ENCODE measurements around the gene KCTD12.

- TF ChIP-seq CTCF (IDR thresholded peaks at IDR 0.05) (no peak), POLR2A (IDR thresholded peaks at IDR 0.05) (no peak)
Measured at GRCh38 chr13:76833441-76833954, 52.7 kb downstream of the KCTD12 start.

All from vagina (tissue), 2 donors.